HepG2 (cell line): Measurements from ENCODE around the gene PLGRKT. TPM values are rescaled to one million over a fixed set of nuclear protein-coding genes. Genes with fewer than 3 reads are reported as not detected.
A peak's percentile ranks its signal among the peaks of the same experiment; 100 is the strongest.

ENCODE experiments used
- BCL3 ChIP-seq: sonication (generic); formaldehyde crosslinking; IDR thresholded peaks from 2 replicates; pipeline ENCODE4 v1.5.1; 2020; ENCODE audit warnings: mild to moderate bottlenecking, missing genetic modification reagents, moderate library complexity
- CERS6 ChIP-seq: sonication (generic); formaldehyde crosslinking; IDR thresholded peaks from 2 replicates; pipeline ENCODE4 v1.5.0; 2020; ENCODE audit warnings: missing genetic modification reagents
- FOSL2 ChIP-seq: sonication (generic); formaldehyde crosslinking; IDR thresholded peaks from 2 replicates; pipeline ENCODE4 v1.4.0; 2020; ENCODE audit warnings: missing genetic modification reagents
- GATAD2A ChIP-seq: IDR thresholded peaks from 2 replicates; pipeline ENCODE4 v1.6.1; 2016
- HIVEP1 ChIP-seq: sonication (generic); formaldehyde crosslinking; IDR thresholded peaks from 2 replicates; pipeline ENCODE4 v1.4.0; 2020; ENCODE audit warnings: mild to moderate bottlenecking, missing genetic modification reagents
- HNF1A ChIP-seq, 2 experiments: sonication (generic) in 1 of 2; formaldehyde crosslinking in 1 of 2; IDR thresholded peaks; 2 replicates each; pipeline versions ENCODE4 v1.4.0 to v1.6.1; 2016 to 2020; ENCODE audit warnings: borderline replicate concordance in 1 of 2, low read depth in 1 of 2, mild to moderate bottlenecking in 1 of 2, missing genetic modification reagents in 1 of 2
- KDM2A ChIP-seq: sonication (generic); formaldehyde crosslinking; IDR thresholded peaks from 2 replicates; pipeline ENCODE4 v1.4.0; 2020; ENCODE audit warnings: low read depth, missing genetic modification reagents, borderline replicate concordance
- MYC ChIP-seq: sonication (generic); formaldehyde crosslinking; IDR thresholded peaks from 2 replicates; pipeline ENCODE4 v1.9.0; 2021; ENCODE audit warnings: missing genetic modification reagents, borderline replicate concordance
- NFE2L2 ChIP-seq: fragments of 150-350 bp; IDR thresholded peaks from 2 replicates; pipeline ENCODE4 v1.6.1; 2014; ENCODE audit warnings: low read length
- NFIC ChIP-seq: IDR thresholded peaks from 2 replicates; pipeline ENCODE4 v1.6.1; 2012; ENCODE audit warnings: mild to moderate bottlenecking, low read length, inconsistent platforms
- NFYB ChIP-seq: sonication (generic); formaldehyde crosslinking; IDR thresholded peaks from 2 replicates; pipeline ENCODE4 v1.4.0; 2020; ENCODE audit warnings: missing genetic modification reagents
- NR2C2 ChIP-seq: sonication (generic); formaldehyde crosslinking; IDR thresholded peaks from 2 replicates; pipeline ENCODE4 v1.4.0; 2020; ENCODE audit warnings: missing genetic modification reagents, mild to moderate bottlenecking, moderate library complexity, borderline replicate concordance
- SOX6 ChIP-seq, 2 experiments: fragments of 450-650 bp in 1 of 2; sonication (generic) in 1 of 2; formaldehyde crosslinking in 1 of 2; IDR thresholded peaks; 2 replicates each; pipeline versions ENCODE4 v1.4.0 to v1.6.1; 2017 to 2020; ENCODE audit warnings: antibody characterized with exemption in 1 of 2, mild to moderate bottlenecking in 1 of 2, missing genetic modification reagents in 1 of 2
- ZMAT5 ChIP-seq: sonication (generic); formaldehyde crosslinking; IDR thresholded peaks from 2 replicates; pipeline ENCODE4 v1.5.0; 2020; ENCODE audit warnings: mild to moderate bottlenecking, low read depth, missing genetic modification reagents, borderline replicate concordance
- ZMYM4 ChIP-seq: sonication (generic); formaldehyde crosslinking; IDR thresholded peaks from 2 replicates; pipeline ENCODE4 v1.8.1; 2023; ENCODE audit warnings: mild to moderate bottlenecking, missing genetic modification reagents
- ZNF124 ChIP-seq: sonication (generic); formaldehyde crosslinking; IDR thresholded peaks from 2 replicates; pipeline ENCODE4 v1.4.0; 2020; ENCODE audit warnings: missing genetic modification reagents
- ZNF891 ChIP-seq: sonication (generic); formaldehyde crosslinking; IDR thresholded peaks from 2 replicates; pipeline ENCODE4 v1.5.0; 2020; ENCODE audit warnings: mild to moderate bottlenecking, missing genetic modification reagents
- polyA plus RNA-seq, 8 experiments: library from polyadenylated mRNA; depleted of rRNA in 3 of 8; stranded (reverse) in 7 of 8; unstranded in 1 of 8; fragments of >200 nt; fragmentation: Illumina TruSeq in 4 of 8; extraction: Trizol in 4 of 8; gene quantifications; 2 replicates each; pipeline versions ENCODE4 v1.2.1 to v1.2.3, GENCODE V29; 2011 to 2016; ENCODE audit warnings: low read depth in 4 of 8, missing spikeins in 1 of 8, mixed read lengths in 1 of 8; ENCODE audit not compliant: insufficient read depth in 1 of 8
- total RNA-seq, 5 experiments: library from RNA; depleted of rRNA; stranded (reverse); fragments of >200 nt; fragmentation: Illumina TruSeq; extraction: Trizol; gene quantifications; 2 replicates each; pipeline ENCODE4 v1.2.3, GENCODE V29; 2016; ENCODE audit warnings: low read depth in 1 of 5
- TF ChIP-seq, protein P1 (sequence below): sonication (generic); formaldehyde crosslinking; IDR thresholded peaks from 2 replicates; pipeline ENCODE4 v1.5.0; 2020; ENCODE audit warnings: missing genetic modification reagents, mild to moderate bottlenecking, borderline replicate concordance

The PLGRKT gene
- total and polyA plus RNA-seq, 2 of the 13 experiments (the other 11 are each of a cell fraction or from before 2014, with no cell fraction given): 5.0 to 15.8 TPM

DNA sequence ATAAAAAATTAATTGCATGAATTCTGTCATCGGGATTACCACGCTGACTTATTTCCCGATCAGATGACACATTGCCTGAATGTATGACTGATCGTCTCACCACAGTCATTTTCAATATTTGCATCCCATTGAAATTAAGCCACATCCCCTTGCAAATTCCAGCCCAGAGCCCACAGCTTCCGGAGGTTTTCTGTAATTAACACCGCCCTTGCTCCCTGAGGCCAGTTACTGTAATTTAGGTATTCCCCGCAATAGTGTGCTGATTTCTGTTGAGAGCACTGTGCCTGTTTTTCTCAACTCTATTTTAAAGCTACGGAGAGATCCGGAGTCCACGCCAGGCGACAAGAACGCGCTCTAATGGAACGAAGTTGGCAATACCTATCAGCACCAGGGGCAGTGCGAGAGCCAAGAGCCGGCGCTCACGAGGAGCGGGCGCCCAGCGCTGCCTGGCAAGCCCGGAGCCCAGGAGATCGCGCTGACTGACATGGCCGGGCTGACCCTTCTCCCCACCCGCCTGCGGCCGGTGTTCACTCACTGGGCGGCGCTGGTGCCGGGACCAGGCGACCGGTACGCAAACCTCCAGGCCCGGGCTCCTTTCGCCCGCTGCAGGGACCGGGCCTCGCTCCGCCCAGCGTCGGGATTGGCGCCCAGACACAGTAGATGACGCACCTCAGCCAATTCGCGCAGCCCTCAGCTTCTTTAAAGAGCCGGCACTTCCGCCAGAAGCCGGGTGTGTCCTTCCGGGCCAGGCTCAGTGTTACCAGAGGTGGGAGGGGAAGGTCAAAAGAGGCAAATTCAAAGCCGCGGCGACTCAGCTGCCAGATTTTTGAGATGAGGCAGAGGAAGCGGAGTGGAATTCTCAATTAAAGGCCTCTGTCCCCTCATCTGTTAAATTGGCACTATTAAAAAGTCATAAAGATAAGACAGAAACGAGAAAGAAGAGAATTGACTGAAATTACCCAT is at the start of gene PLGRKT (continued):
- TF ChIP-seq BCL3: no peak
- peak; percentile 99 for TF ChIP-seq NR2C2 (CRISPR knock-in tag)
- TF ChIP-seq KDM2A: peak; percentile 94
- TF ChIP-seq HIVEP1: peak; percentile 64; the same call in 1 of the 2 replicates
- TF ChIP-seq ZNF124 (CRISPR knock-in tag): 0 out of 2 replicates have a peak, but pooled peaks have one; percentile 29
- no peak for TF ChIP-seq NFIC
- no peak for TF ChIP-seq NFE2L2
- TF ChIP-seq MYC: peak; percentile 78
- TF ChIP-seq HNF1A (IDR thresholded peaks at IDR 0.05; ENCODE audit: low read depth): no peak
- peak; percentile 58; the same call in 1 of the 2 replicates for TF ChIP-seq HNF1A (CRISPR knock-in tag; IDR thresholded peaks at IDR 0.05; ENCODE audit: borderline replicate concordance)
- TF ChIP-seq CERS6 (CRISPR knock-in tag): no peak
- peak; percentile 54 for TF ChIP-seq FOSL2
- TF ChIP-seq NFYB (CRISPR knock-in tag): peak; percentile 91
- no peak for TF ChIP-seq ZMAT5 (CRISPR knock-in tag)
- TF ChIP-seq ZNF891: peak; percentile 85
- TF ChIP-seq GATAD2A (CRISPR knock-in tag): peak; percentile 57; the same call in 1 of the 2 replicates
- peak; percentile 98 for TF ChIP-seq ZMYM4 (CRISPR knock-in tag)
- TF ChIP-seq SOX6 (IDR thresholded peaks at IDR 0.05): no peak
- TF ChIP-seq SOX6 (CRISPR knock-in tag; IDR thresholded peaks at IDR 0.05): peak; percentile 76
- TF ChIP-seq, protein P1, sequence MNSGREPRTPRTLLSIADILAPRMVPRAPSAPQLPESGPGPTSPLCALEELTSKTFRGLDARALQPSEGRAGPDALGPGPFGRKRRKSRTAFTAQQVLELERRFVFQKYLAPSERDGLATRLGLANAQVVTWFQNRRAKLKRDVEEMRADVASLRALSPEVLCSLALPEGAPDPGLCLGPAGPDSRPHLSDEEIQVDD: no peak
